ENCODE results near the gene UNC5C. TPM values are rescaled to one million over a fixed set of nuclear protein-coding genes. Genes with fewer than 3 reads are reported as not detected.

The UNC5C gene
- total and polyA plus RNA-seq, 2 of the 4 experiments (the other 2 are of a cell fraction), result under 0.01 TPM

GRCh38 chr4:95387719-95388118, 161.1 kb downstream of the UNC5C start:
- CTCF ChIA-PET, result no interaction called here
- no peak overlapping the region for H2BK20ac ChIP-seq (ENCODE audit: low read depth, low read length)
- POLR2A ChIA-PET (ENCODE audit: unreplicated experiment), result no interaction called here

More at GRCh38 chr4:95387719-95388118, 161.1 kb downstream of the UNC5C start:
- Histone ChIP-seq H2AFZ (replicated peaks; ENCODE audit: low read length, poor library complexity) (no peak overlapping the region), H2AK5ac (ENCODE audit: low read depth, low read length) (no peak overlapping the region), H3K56ac (ENCODE audit: extremely low read depth, insufficient read depth, low read length) (no peak overlapping the region), H3K9me1 (ENCODE audit: insufficient read depth, low read length) (no peaks in the 10 kb centered on the region), H3K23ac (ENCODE audit: low read depth, low read length) (no peak overlapping the region), H4K8ac (ENCODE audit: low read depth in 2 of 2, low read length in 2 of 2) (no peak overlapping the region), H4K91ac (ENCODE audit: insufficient read depth, low read depth, low read length) (no peak overlapping the region), H3K4me1 (ENCODE audit: control insufficient read depth, insufficient read depth, low read length) (no peaks in the 10 kb centered on the region), H3K9me3 (ENCODE audit: control insufficient read depth, insufficient read depth, low read length) (no peaks in the 10 kb centered on the region), H3K27ac (ENCODE audit: insufficient read depth, low read length) (no peak overlapping the region), H3K27me3 (ENCODE audit: control insufficient read depth, insufficient read depth, low read length) (no peaks in the 10 kb centered on the region), H3K4me3 (ENCODE audit: insufficient read depth, low read depth, low read length) (no peak overlapping the region), H4K5ac (ENCODE audit: low read depth, low read length) (no peak overlapping the region), H3K4me2 (ENCODE audit: low read depth, low read length) (no peak overlapping the region), H3K14ac (replicated peaks; ENCODE audit: low read depth, low read length) (no peak overlapping the region), H3K79me1 (ENCODE audit: low read depth in 1 of 2, low read length in 2 of 2) (no peaks in the 10 kb centered on the region), H2BK5ac (ENCODE audit: low read depth, low read length, poor library complexity, severe bottlenecking) (no peak overlapping the region), H3K36me3 (ENCODE audit: control insufficient read depth, insufficient read depth, low read length) (no peaks in the 10 kb centered on the region), H2BK15ac (ENCODE audit: low read depth, low read length) (no peak overlapping the region), H3K18ac (ENCODE audit: low read depth, low read length) (no peak overlapping the region), H3K4ac (ENCODE audit: low read depth, low read length) (no peak overlapping the region), H3K9ac (ENCODE audit: low read depth, low read length) (no peak overlapping the region), H4K20me1 (ENCODE audit: insufficient read depth, low read length) (no peaks in the 10 kb centered on the region), H2BK120ac (ENCODE audit: low read depth, low read length) (no peak overlapping the region), H2AK9ac (replicated peaks; ENCODE audit: low read depth, low read length, poor library complexity) (no peak overlapping the region)
- in situ Hi-C loops (cut with MboI; ENCODE audit: low sequenced_read_pairs), result no loop called here
- intact Hi-C loops (cut with micrococcal nuclease), result no loop called here
- no CpG with 5 or more reads among the region's 1 CpG for WGBS, 2 experiments (ENCODE audit: extremely low coverage in 2 of 2, insufficient read length in 1 of 2)
- dilution Hi-C loops (cut with HindIII; ENCODE audit: low sequenced_read_pairs, unreplicated experiment), result no loop called here
- TF ChIP-seq BHLHE40 (IDR thresholded peaks at IDR 0.05; ENCODE audit: low read depth, low read length), result no peak
- DNase-seq, result no peak
- ATAC-seq (ENCODE audit: low read depth), result no peak
- no TSS peak for BruUV-seq (replicated peaks)
